Naive thymus-derived CD4-positive, alpha-beta T cell (primary cell): ENCODE data around the gene CTPS2. TPM values are rescaled to one million over a fixed set of nuclear protein-coding genes. Genes with fewer than 3 reads are reported as not detected.
A peak's percentile ranks its signal among the peaks of the same experiment; 100 is the strongest.

Source experiments
- ATAC-seq: fragments of 150-1000 bp; cut with Tn5 transposase; 2 replicates; pipeline ENCODE4 v1.10.0; 2021; ENCODE audit warnings: mild to moderate bottlenecking, moderate library complexity
- CTCF ChIA-PET: fragments of 350-600 bp; sonication (Branson Sonifier 250); formaldehyde crosslinking; loops from one replicate; lab custom pipeline; 2021; ENCODE audit warnings: antibody characterized with exemption; lab: Charles Lee
- POLR2A ChIA-PET: fragments of 350-600 bp; sonication (Branson Sonifier 250); formaldehyde crosslinking; loops from one replicate; lab custom pipeline; 2021; ENCODE audit warnings: antibody characterized with exemption, inconsistent platforms; lab: Charles Lee
- DNase-seq, 9 donors: peaks; one replicate each; pipeline versions ENCODE4 v3.0.0 to v3.0.0-alpha.2; 2020 to 2022; ENCODE audit warnings: mixed read lengths in 1 of 9
- H3K27ac ChIP-seq: one replicate; pipeline ENCODE4 v1.7.0; 2013; ENCODE audit warnings: mild to moderate bottlenecking, low read depth, low read length, moderate library complexity
- H3K27me3 ChIP-seq, 2 donors: one replicate each; pipeline ENCODE4 v1.7.0; 2013; ENCODE audit warnings: low read length in 2 of 2, mild to moderate bottlenecking in 2 of 2, moderate library complexity in 2 of 2; ENCODE audit not compliant: control insufficient read depth in 2 of 2, insufficient read depth in 2 of 2
- H3K36me3 ChIP-seq, 3 experiments: 1 replicate in 2 of 3; 2 replicates in 1 of 3; pipeline ENCODE4 v1.7.0; 2013; ENCODE audit warnings: low read length in 3 of 3, mild to moderate bottlenecking in 3 of 3, moderate library complexity in 1 of 3; ENCODE audit not compliant: insufficient read depth in 3 of 3, control insufficient read depth in 2 of 3
- H3K4me1 ChIP-seq, 2 donors: one replicate each; pipeline ENCODE4 v1.7.0; 2013; ENCODE audit warnings: low read length in 2 of 2, mild to moderate bottlenecking in 2 of 2, moderate library complexity in 1 of 2; ENCODE audit not compliant: control insufficient read depth in 2 of 2, insufficient read depth in 2 of 2
- H3K4me3 ChIP-seq: 2 replicates; pipeline ENCODE4 v1.7.0; 2013; ENCODE audit warnings: mild to moderate bottlenecking, low read length
- H3K9me3 ChIP-seq, 3 experiments: 1 replicate in 2 of 3; 2 replicates in 1 of 3; pipeline ENCODE4 v1.7.0; 2013; ENCODE audit warnings: low read length in 3 of 3; ENCODE audit not compliant: control insufficient read depth in 2 of 3
- H3K27ac Mint-ChIP-seq, 9 donors: one replicate each; pipeline ENCODE4 v1.8.0; 2020 to 2022; ENCODE audit warnings: mixed read lengths in 9 of 9, mild to moderate bottlenecking in 8 of 9, moderate library complexity in 5 of 9, inconsistent platforms in 2 of 9
- H3K27me3 Mint-ChIP-seq, 5 donors: one replicate each; pipeline ENCODE4 v1.8.0; 2021 to 2022; ENCODE audit warnings: mixed read lengths in 5 of 5, mild to moderate bottlenecking in 1 of 5
- H3K36me3 Mint-ChIP-seq, 5 donors: one replicate each; pipeline ENCODE4 v1.8.0; 2020 to 2022; ENCODE audit warnings: mixed read lengths in 5 of 5, mild to moderate bottlenecking in 3 of 5, inconsistent platforms in 1 of 5
- H3K4me1 Mint-ChIP-seq, 7 donors: one replicate each; pipeline ENCODE4 v1.8.0; 2020 to 2022; ENCODE audit warnings: mixed read lengths in 7 of 7, mild to moderate bottlenecking in 3 of 7, inconsistent platforms in 1 of 7
- H3K4me3 Mint-ChIP-seq, 10 donors: one replicate each; pipeline ENCODE4 v1.8.0; 2020 to 2022; ENCODE audit warnings: mild to moderate bottlenecking in 10 of 10, mixed read lengths in 10 of 10, moderate library complexity in 6 of 10, inconsistent platforms in 2 of 10
- H3K9me3 Mint-ChIP-seq, 11 donors: one replicate each; pipeline ENCODE4 v1.8.0; 2020 to 2022; ENCODE audit warnings: mixed read lengths in 11 of 11, mild to moderate bottlenecking in 4 of 11, inconsistent platforms in 1 of 11, moderate library complexity in 1 of 11
- intact Hi-C, 2 donors: fragments of 100-400 bp; cut with micrococcal nuclease; formaldehyde crosslinking; loops; one replicate each; pipeline ENCODE4 v1.15.1; 2023
- polyA plus RNA-seq, 2 donors: library from polyadenylated mRNA; unstranded; fragments of 300-500 nt; fragmentation: Illumina TruSeq; gene quantifications; one replicate each; pipeline ENCODE4 v1.2.3, GENCODE V29; 2021
- total RNA-seq, 6 experiments: library from RNA in 5 of 6; stranded (reverse) in 5 of 6; gene quantifications; 1 replicate in 5 of 6; 2 replicates in 1 of 6; pipeline ENCODE4 v1.2.3 and lab custom pipeline; 2021 to 2026

CTPS2 gene
- total and polyA plus RNA-seq, 7 experiments from 2014 or later = 2.7 to 8.9 (median 5.6) TPM

GRCh38 chrX:16695079-16695676, 17.3 kb downstream of the CTPS2 start:
- H3K4me3 Mint-ChIP-seq = no peak overlapping the region
- Histone ChIP-seq H3K4me3 (no peak overlapping the region), H3K27me3 (no peaks in the 10 kb centered on the region), H3K36me3 (peaks cover 0 to 4% (median 0%) of the 10 kb centered on the region in 3 experiments), H3K27ac (no peak overlapping the region), H3K9me3 (no peaks in the 10 kb centered on the region), H3K4me1 (no peaks in the 10 kb centered on the region)
- ATAC-seq (peak; percentile 84), DNase-seq (peak in 8 of 9 donors; percentile 14 to 62 (median 46))
- intact Hi-C loops = loop anchor here (1.0 to 2.0 kb wide), 6 partner anchors 259 to 1346 kb away; partner anchors contain the start of gene GRPR (in 1 of the 2)
- no peaks in the 10 kb centered on the region for H3K9me3 Mint-ChIP-seq
- POLR2A ChIA-PET = no interaction called here
- peaks cover 0 to 5% (median 0%) of the 10 kb centered on the region in 5 donors for H3K36me3 Mint-ChIP-seq
- H3K27ac Mint-ChIP-seq = peak overlapping the region in 1 of 9 donors; percentile 56
- peaks cover 0 to 5% (median 0%) of the 10 kb centered on the region in 7 donors for H3K4me1 Mint-ChIP-seq
- CTCF ChIA-PET = interaction anchor here (0.6 to 1.3 kb wide), 3 partner anchors 19 to 573 kb away, joined by 3 read pairs; no protein-coding TSS in a partner anchor
- H3K27me3 Mint-ChIP-seq = no peaks in the 10 kb centered on the region

GRCh38 chrX:16687514-16687913, 25.0 kb downstream of the CTPS2 start:
- H3K9me3 Mint-ChIP-seq = no peaks in the 10 kb centered on the region
- intact Hi-C loops = no loop called here
- H3K4me1 ChIP-seq = no peaks in the 10 kb centered on the region
- CTCF ChIA-PET = interaction anchor here (0.9 kb wide), 1 partner anchor 240 kb away, joined by 3 read pairs; no protein-coding TSS in a partner anchor
- H3K27ac ChIP-seq = no peak overlapping the region
- DNase-seq (no peak), ATAC-seq (no peak)
- no peak overlapping the region for H3K4me3 ChIP-seq
- no peaks in the 10 kb centered on the region for H3K9me3 ChIP-seq
- peaks cover 0 to 13% (median 0%) of the 10 kb centered on the region in 3 experiments for H3K36me3 ChIP-seq
- H3K4me1 Mint-ChIP-seq = no peaks in the 10 kb centered on the region
- no peak overlapping the region for H3K4me3 Mint-ChIP-seq
- H3K36me3 Mint-ChIP-seq = peaks cover 0 to 7% (median 0%) of the 10 kb centered on the region in 5 donors
- H3K27me3 ChIP-seq = no peaks in the 10 kb centered on the region
- no peak overlapping the region for H3K27ac Mint-ChIP-seq
- POLR2A ChIA-PET = no interaction called here
- H3K27me3 Mint-ChIP-seq = no peaks in the 10 kb centered on the region

GRCh38 chrX:16683007-16683664, 29.3 kb downstream of the CTPS2 start:
- Histone ChIP-seq H3K36me3 (peaks cover 0 to 14% (median 0%) of the 10 kb centered on the region in 3 experiments), H3K27me3 (no peaks in the 10 kb centered on the region), H3K4me3 (no peak overlapping the region), H3K9me3 (no peaks in the 10 kb centered on the region), H3K4me1 (no peaks in the 10 kb centered on the region), H3K27ac (no peak overlapping the region)
- intact Hi-C loops = no loop called here
- ATAC-seq (no peak), DNase-seq (no peak)
- Mint-ChIP-seq H3K27me3 (no peaks in the 10 kb centered on the region), H3K4me1 (no peaks in the 10 kb centered on the region), H3K36me3 (peaks cover 0 to 16% (median 4%) of the 10 kb centered on the region in 5 donors), H3K27ac (no peak overlapping the region), H3K4me3 (no peak overlapping the region), H3K9me3 (no peaks in the 10 kb centered on the region)
- ChIA-PET POLR2A (interaction anchor here (0.8 kb wide), 1 partner anchor 15 kb away, joined by 3 read pairs; no protein-coding TSS in a partner anchor), CTCF (interaction anchor here (0.6 kb wide), 1 partner anchor 89 kb away, joined by 3 read pairs; no protein-coding TSS in a partner anchor)

- no peak overlapping the region for H3K4me3 Mint-ChIP-seq
- H3K9me3 Mint-ChIP-seq = no peaks in the 10 kb centered on the region
- CTCF ChIA-PET = no interaction called here
- POLR2A ChIA-PET = no interaction called here
- Histone ChIP-seq H3K9me3 (no peaks in the 10 kb centered on the region), H3K27me3 (no peaks in the 10 kb centered on the region), H3K4me1 (no peaks in the 10 kb centered on the region), H3K27ac (no peak overlapping the region), H3K36me3 (peaks cover 0 to 11% (median 0%) of the 10 kb centered on the region in 3 experiments), H3K4me3 (no peak overlapping the region)
- no peak overlapping the region for H3K27ac Mint-ChIP-seq
- DNase-seq = no peak
- H3K27me3 Mint-ChIP-seq = no peaks in the 10 kb centered on the region
- H3K36me3 Mint-ChIP-seq = peaks cover 0 to 16% (median 4%) of the 10 kb centered on the region in 5 donors
- no peak for ATAC-seq
- intact Hi-C loops = loop anchor here in 1 of 2 donors (10.0 kb wide), 1 partner anchor 1204 kb away; no protein-coding TSS in a partner anchor
- H3K4me1 Mint-ChIP-seq = no peaks in the 10 kb centered on the region
Measured at GRCh38 chrX:16678689-16679088, 33.8 kb downstream of the CTPS2 start.

- H3K27ac Mint-ChIP-seq = peak overlapping the region in 1 of 9 donors; percentile 32
- DNase-seq (peak in 7 of 9 donors; percentile 13 to 57 (median 37)), ATAC-seq (peak; percentile 64)
- H3K36me3 ChIP-seq = no peaks in the 10 kb centered on the region
- no peak overlapping the region for H3K27ac ChIP-seq
- no peaks in the 10 kb centered on the region for H3K4me1 ChIP-seq
- ChIA-PET CTCF (interaction anchor here (0.7 kb wide), 3 partner anchors 25 to 546 kb away, joined by 3 to 4 read pairs (median 3); no protein-coding TSS in a partner anchor), POLR2A (no interaction called here)
- H3K36me3 Mint-ChIP-seq = peaks cover 0 to 3% (median 0%) of the 10 kb centered on the region in 5 donors
- no peak overlapping the region for H3K4me3 ChIP-seq
- no peak overlapping the region for H3K4me3 Mint-ChIP-seq
- peaks cover 0 to 5% (median 0%) of the 10 kb centered on the region in 7 donors for H3K4me1 Mint-ChIP-seq
- H3K27me3 Mint-ChIP-seq = no peaks in the 10 kb centered on the region
- no peaks in the 10 kb centered on the region for H3K9me3 Mint-ChIP-seq
- intact Hi-C loops = loop anchor here (1.0 to 10.0 kb wide), 8 partner anchors 226 to 1196 kb away; partner anchors contain the start of genes AP1S2 (in 1 of the 2) and GRPR (in 1 of the 2)
- no peaks in the 10 kb centered on the region for H3K9me3 ChIP-seq
- H3K27me3 ChIP-seq = no peaks in the 10 kb centered on the region
Measured at GRCh38 chrX:16671005-16671404, 41.5 kb downstream of the CTPS2 start.

- ChIA-PET CTCF (no interaction called here), POLR2A (no interaction called here)
- intact Hi-C loops = no loop called here
- DNase-seq = no peak
- H3K27ac ChIP-seq = no peak overlapping the region
- no peaks in the 10 kb centered on the region for H3K27me3 ChIP-seq
- peaks cover 0 to 10% (median 0%) of the 10 kb centered on the region in 7 donors for H3K4me1 Mint-ChIP-seq
- H3K4me3 Mint-ChIP-seq = no peak overlapping the region
- H3K9me3 Mint-ChIP-seq = peaks cover 0 to 1% (median 0%) of the 10 kb centered on the region in 11 donors
- H3K27me3 Mint-ChIP-seq = no peaks in the 10 kb centered on the region
- no peaks in the 10 kb centered on the region for H3K9me3 ChIP-seq
- no peaks in the 10 kb centered on the region for H3K36me3 ChIP-seq
- peaks cover 0 to 12% (median 0%) of the 10 kb centered on the region in 5 donors for H3K36me3 Mint-ChIP-seq
- peak overlapping the region in 1 of 9 donors; percentile 78 for H3K27ac Mint-ChIP-seq
- no peaks in the 10 kb centered on the region for H3K4me1 ChIP-seq
- ATAC-seq = no peak
- H3K4me3 ChIP-seq = no peak overlapping the region
Measured at GRCh38 chrX:16666541-16666940, 45.9 kb downstream of the CTPS2 start.
